Upper lobe of left lung (tissue), 4 donors: Measurements from ENCODE around the gene TCF23.

Experiments used
- POLR2A ChIP-seq, 4 donors: fragments of 450-650 bp; IDR thresholded peaks; one replicate each; pipeline ENCODE4 v1.5.1; 2016 to 2017; ENCODE audit warnings: antibody characterized with exemption in 4 of 4, mild to moderate bottlenecking in 2 of 4
- POLR2AphosphoS5 ChIP-seq, 2 donors: sonication (generic); formaldehyde crosslinking; IDR thresholded peaks; one replicate each; pipeline ENCODE4 v1.5.1; 2017; ENCODE audit warnings: antibody characterized with exemption in 2 of 2
- TF ChIP-seq, protein P1 (sequence below), 6 experiments: fragments of 450-650 bp in 4 of 6; fragments of 200-600 bp in 2 of 6; sonication (generic) in 2 of 6; IDR thresholded peaks; one replicate each; pipeline ENCODE4 v1.5.1; 2016 to 2019; ENCODE audit warnings: antibody characterized with exemption in 6 of 6

- TF ChIP-seq, protein P1, sequence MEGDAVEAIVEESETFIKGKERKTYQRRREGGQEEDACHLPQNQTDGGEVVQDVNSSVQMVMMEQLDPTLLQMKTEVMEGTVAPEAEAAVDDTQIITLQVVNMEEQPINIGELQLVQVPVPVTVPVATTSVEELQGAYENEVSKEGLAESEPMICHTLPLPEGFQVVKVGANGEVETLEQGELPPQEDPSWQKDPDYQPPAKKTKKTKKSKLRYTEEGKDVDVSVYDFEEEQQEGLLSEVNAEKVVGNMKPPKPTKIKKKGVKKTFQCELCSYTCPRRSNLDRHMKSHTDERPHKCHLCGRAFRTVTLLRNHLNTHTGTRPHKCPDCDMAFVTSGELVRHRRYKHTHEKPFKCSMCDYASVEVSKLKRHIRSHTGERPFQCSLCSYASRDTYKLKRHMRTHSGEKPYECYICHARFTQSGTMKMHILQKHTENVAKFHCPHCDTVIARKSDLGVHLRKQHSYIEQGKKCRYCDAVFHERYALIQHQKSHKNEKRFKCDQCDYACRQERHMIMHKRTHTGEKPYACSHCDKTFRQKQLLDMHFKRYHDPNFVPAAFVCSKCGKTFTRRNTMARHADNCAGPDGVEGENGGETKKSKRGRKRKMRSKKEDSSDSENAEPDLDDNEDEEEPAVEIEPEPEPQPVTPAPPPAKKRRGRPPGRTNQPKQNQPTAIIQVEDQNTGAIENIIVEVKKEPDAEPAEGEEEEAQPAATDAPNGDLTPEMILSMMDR (IDR thresholded peaks at IDR 0.05) = no peak
- no peak for TF ChIP-seq POLR2AphosphoS5 (IDR thresholded peaks at IDR 0.05)
- no peak for TF ChIP-seq POLR2A (IDR thresholded peaks at IDR 0.05)
These were observed 11.4 kb upstream of the TCF23 start for GRCh38 chr2:27137322-27137935.
